Measurements from ENCODE around the gene PDZD4. TPM values are rescaled to one million over a fixed set of nuclear protein-coding genes. Genes with fewer than 3 reads are reported as not detected.

PDZD4 gene
- total RNA-seq, 3 donors from 2014 or later: 1.5 to 24.2 (median 2.8) TPM

DNA sequence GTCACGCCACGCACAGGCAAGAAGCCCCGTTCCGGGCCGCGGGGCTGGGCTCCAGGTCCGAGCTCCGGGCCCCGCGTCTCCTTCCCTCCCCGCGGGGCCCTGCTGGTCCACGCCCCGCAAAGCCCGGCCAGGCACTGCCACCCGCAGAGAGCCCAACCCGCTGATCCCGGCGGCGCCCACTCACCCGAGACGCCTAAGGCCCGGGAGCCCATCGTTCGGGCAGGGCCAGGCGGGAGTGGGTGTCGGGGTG is 870 bp downstream of the PDZD4 start:
- no peaks in the 10 kb centered on the region for H3K36me3 ChIP-seq (ENCODE audit: low read depth)
- H3K4me1 ChIP-seq (ENCODE audit: low read depth): no peaks in the 10 kb centered on the region
- H3K4me3 ChIP-seq: no peak overlapping the region
- ATAC-seq (no peak), DNase-seq (no peak)
- no peaks in the 10 kb centered on the region for H3K9me3 ChIP-seq
- intact Hi-C loops (cut with DNase I, micrococcal nuclease): no loop called here
- TF ChIP-seq CTCF (IDR thresholded peaks at IDR 0.05): no peak

DNA sequence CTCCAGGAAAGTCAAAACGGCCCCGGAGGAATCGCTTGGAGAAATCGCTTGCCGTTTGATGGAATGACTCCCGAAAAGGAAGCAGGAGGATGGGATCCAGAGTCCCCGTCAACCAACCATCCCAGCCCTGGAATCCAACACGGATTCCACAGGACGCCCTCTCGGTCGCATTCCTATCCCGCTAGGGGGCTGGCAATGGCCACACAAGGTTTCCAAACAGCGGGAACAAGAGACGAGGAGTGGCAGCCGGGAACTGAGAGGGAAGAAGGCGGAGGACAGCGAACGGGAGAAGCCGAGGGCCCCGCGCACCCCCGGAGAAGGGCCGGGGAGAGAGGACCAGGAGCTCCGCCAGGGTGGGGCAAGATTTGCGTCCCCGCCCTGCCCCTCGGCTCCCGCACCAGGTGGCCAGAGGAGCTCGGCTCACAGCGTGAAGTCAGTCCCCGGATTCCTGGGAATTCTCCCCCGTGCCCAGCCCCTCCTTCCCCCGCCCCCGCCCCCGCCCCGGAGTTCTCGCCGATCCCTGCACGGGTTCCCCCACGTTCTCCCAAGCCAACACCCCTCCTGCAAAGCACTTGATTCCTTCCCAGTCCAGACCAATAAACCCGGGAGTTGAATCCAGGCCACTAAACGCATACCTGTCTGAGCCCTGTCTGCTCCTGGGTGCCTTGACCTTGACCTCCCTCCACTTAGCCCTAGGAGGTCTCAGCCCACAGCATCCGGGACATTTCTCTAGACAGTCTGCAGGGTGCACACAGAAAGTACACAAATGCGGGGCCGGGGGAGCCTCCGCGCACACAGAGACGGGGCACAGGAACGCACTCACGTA is 1.4 kb downstream of the PDZD4 start:
- no peaks in the 10 kb centered on the region for H3K4me1 ChIP-seq (ENCODE audit: low read depth)
- intact Hi-C loops (cut with DNase I, micrococcal nuclease): no loop called here
- no peak overlapping the region for H3K4me3 ChIP-seq
- no peak for TF ChIP-seq CTCF (IDR thresholded peaks at IDR 0.05)
- H3K36me3 ChIP-seq (ENCODE audit: low read depth): no peaks in the 10 kb centered on the region
- no peaks in the 10 kb centered on the region for H3K9me3 ChIP-seq
- no peak for ATAC-seq
- no peak for DNase-seq

DNA sequence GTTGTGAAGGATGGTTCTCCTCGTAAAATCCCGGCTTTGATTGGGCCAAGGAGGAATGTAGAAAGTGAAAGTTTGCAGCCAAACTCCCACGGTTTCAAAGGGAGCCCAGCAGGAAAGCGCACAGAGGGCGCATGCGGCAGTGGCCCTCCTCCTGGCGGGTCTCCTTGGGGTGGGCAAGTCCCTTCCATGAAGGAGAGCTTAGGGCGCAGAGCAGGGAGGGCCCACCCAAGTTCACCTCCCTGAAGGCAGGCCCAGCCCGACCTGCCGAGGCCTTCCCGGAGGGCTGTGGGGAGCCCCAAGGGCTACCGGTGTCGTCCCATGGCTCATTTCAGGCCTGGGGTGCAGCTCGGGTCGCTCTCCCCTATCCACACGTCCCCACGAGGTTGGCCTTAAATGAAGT is 2.0 kb downstream of the PDZD4 start:
- Histone ChIP-seq H3K9me3 (no peaks in the 10 kb centered on the region), H3K36me3 (ENCODE audit: low read depth) (no peaks in the 10 kb centered on the region), H3K4me1 (ENCODE audit: low read depth) (no peaks in the 10 kb centered on the region), H3K4me3 (no peak overlapping the region)
- ATAC-seq: no peak
- intact Hi-C loops (cut with DNase I, micrococcal nuclease): no loop called here
- no peak for DNase-seq
- no peak for TF ChIP-seq CTCF (IDR thresholded peaks at IDR 0.05)

- no peak for ATAC-seq
- intact Hi-C loops (cut with DNase I, micrococcal nuclease): no loop called here
- no peak for TF ChIP-seq CTCF (IDR thresholded peaks at IDR 0.05)
- Histone ChIP-seq H3K36me3 (ENCODE audit: low read depth) (no peaks in the 10 kb centered on the region), H3K4me1 (ENCODE audit: low read depth) (no peaks in the 10 kb centered on the region), H3K9me3 (no peaks in the 10 kb centered on the region), H3K4me3 (no peak overlapping the region)
- DNase-seq: no peak
These were observed 2.4 kb downstream of the PDZD4 start for GRCh38 chrX:153827903-153828302.

DNA sequence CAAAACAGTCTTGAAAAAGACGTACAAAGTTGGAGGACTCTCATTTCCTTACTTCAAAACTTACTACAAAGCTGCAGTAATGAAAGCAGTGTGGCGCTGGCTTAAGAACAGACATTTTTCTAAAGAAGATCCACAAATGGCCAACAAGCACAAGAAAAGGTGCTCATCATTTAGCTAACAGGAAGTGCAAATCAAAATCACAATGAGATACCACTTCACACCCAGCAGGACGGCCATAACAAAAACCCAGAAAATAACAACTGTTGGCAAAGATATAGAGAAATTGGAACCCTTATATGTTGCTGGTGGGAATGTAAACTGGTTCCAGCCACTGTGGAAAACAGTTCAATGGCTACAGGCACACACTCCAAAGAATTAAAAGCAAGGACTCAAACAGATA is 3.3 kb downstream of the PDZD4 start:
- Histone ChIP-seq H3K4me1 (ENCODE audit: low read depth) (no peaks in the 10 kb centered on the region), H3K36me3 (ENCODE audit: low read depth) (no peaks in the 10 kb centered on the region), H3K9me3 (no peaks in the 10 kb centered on the region), H3K4me3 (no peak overlapping the region)
- no peak for TF ChIP-seq CTCF (IDR thresholded peaks at IDR 0.05)
- intact Hi-C loops (cut with DNase I, micrococcal nuclease): no loop called here
- ATAC-seq: no peak
- no peak for DNase-seq

GRCh38 chrX:153825042-153825441 is 5.3 kb downstream of the PDZD4 start:
- Histone ChIP-seq H3K36me3 (ENCODE audit: low read depth) (no peaks in the 10 kb centered on the region), H3K9me3 (no peaks in the 10 kb centered on the region), H3K4me1 (ENCODE audit: low read depth) (no peaks in the 10 kb centered on the region), H3K4me3 (no peak overlapping the region)
- TF ChIP-seq CTCF (IDR thresholded peaks at IDR 0.05): no peak
- DNase-seq (no peak), ATAC-seq (no peak)
- intact Hi-C loops (cut with DNase I, micrococcal nuclease): no loop called here

Data from mucosa of descending colon (tissue), 3 donors.